LHCN-M2 (cell line): Measurements from ENCODE around the gene CCHCR1. TPM values are rescaled to one million over a fixed set of nuclear protein-coding genes. Genes with fewer than 3 reads are reported as not detected.
"Not testable (repeated sequence)": the region's sequence is repeated elsewhere in the genome, so short reads cannot be mapped to it uniquely, and the experiment has no call there.

ENCODE experiments used
- DNase-seq: peaks from one replicate; pipeline ENCODE4 v3.0.0-alpha.2; 2012; ENCODE audit warnings: low read depth
- polyA plus RNA-seq: library from polyadenylated mRNA; unstranded; fragments of >200 nt; gene quantifications from one replicate; pipeline ENCODE4 v1.2.1, GENCODE V29; 2012; ENCODE audit warnings: missing spikeins
- total RNA-seq: library from RNA; depleted of rRNA; stranded (reverse); fragments of >200 nt; gene quantifications from 2 replicates; pipeline ENCODE4 v1.2.3, GENCODE V29; 2014; rRNA removed

The CCHCR1 gene
- 43.2 and 46.7 TPM in 2 replicates for total RNA-seq
- polyA plus RNA-seq = 26.1 TPM

DNA sequence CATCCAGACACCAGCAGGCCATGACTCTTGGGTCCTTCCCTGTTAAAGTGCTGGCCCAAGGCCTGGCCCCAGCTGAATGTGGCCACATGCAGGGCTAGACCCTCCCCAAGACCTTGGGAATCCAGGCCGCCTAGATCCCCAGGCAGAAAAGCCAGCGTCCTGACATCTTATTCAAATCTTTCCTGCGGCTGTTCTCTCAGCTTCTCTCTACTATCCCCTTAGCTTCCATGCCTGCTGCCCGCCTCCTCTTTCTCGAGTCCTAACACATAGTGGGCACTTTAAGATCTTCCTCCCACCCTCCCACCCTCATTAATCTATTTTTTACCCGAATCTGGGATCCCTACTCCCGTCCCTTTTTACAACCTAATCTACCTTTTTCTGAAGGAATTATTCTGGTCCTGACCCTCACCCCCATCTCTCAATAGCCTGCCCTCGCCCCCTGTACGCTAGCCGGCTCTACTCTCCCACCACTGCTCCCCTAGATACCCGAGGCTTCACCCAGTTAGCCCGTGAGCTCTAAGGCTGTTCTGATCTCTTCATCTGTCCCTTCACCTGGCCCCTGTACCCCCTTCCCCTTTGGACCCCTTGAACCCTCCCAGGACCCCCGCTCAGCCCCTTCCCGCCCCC lies at the start of gene CCHCR1:
Gene CCHCR1, minus strand, starts transcription at position 290 of the 627 bp plus-strand sequence. Its CDS starts 202 bp downstream, at position 88.
- no peak for DNase-seq

- DNase-seq = no peak
Observed at GRCh38 chr6:31205638-31206037, 48.0 kb upstream of the CCHCR1 start.

DNA sequence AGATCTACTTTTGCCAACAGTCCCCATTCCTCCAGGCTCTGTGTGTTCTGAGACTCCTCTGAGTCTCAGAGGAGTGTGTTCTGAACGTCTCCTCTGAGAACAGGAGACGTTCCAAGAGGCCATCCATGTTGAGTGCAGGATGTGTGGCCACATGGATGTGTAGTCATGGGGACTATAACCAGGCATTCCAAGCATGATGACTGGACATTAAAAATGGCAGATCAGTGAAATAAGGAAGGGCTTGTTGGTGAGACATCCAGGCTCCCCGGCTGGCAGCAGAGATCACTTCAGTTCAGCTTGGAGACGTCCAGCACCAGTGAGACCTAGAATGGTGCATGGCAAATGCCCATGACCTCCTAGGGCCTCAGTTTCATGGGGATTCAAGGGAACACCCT lies 47.1 kb upstream of the CCHCR1 start:
- DNase-seq = no peak

- DNase-seq = peak; percentile 76
Observed at GRCh38 chr6:31203345-31203979, 45.9 kb upstream of the CCHCR1 start.

DNA sequence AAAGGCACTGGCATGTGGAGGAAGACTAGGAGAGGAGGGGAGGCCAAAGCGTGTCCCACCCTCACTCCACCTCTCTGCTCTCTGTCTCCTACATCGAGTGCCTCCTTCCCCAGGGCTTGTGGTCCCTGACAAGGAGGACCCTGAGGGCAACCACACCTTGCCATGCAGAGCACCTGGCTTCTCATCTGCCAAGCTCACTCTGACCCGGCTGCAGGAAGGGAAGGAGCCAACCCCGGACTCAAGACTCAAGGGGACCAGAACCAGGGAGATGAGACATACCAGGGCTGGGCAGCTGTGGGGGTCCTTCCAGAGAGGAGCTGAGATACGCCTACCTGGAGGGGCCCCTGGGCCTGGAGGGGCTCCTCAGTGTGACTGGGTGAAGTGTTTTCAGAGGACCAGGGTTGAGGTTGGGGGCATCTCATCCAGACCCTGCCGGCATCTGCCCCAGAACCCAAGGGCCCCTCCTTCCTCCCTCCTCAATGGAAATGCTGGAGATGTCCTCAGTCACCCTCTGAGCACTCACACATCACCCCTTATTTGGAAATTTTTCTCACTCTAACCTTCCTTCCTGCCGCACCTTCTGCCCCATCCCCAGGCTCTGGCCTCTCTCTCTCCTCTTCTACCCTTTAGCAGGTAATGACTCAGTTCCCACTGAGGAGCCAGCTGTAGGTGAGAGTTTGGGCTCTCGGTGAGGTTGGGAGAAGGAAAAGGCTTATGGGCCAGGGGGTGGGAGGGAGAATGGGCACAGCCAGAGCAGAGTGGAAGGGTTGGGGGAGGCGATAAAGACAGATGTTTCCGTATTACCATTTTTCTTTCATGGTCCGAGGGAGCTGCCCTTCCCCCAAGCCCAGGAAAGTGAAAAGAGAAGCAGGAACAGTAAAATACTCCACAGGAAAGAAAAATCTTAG lies 44.9 kb upstream of the CCHCR1 start:
- DNase-seq = no peak

DNA sequence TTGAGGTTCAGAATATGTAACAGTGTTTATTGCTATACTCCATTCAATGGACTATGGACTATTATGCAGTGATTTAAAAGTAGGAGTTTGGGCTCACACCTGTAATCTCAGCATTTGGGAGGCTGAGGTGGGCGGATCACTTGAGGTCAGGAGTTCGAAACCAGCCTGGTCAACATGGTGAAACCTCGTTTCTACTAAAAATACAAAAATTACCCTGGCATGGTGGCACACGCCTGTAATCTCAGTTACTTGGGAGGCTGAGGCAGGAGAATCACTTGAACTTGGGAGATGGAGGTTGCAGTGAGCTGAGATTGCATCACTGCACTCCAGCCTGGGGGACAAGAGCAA lies 41.5 kb upstream of the CCHCR1 start:
- DNase-seq = not testable (repeated sequence)

DNA sequence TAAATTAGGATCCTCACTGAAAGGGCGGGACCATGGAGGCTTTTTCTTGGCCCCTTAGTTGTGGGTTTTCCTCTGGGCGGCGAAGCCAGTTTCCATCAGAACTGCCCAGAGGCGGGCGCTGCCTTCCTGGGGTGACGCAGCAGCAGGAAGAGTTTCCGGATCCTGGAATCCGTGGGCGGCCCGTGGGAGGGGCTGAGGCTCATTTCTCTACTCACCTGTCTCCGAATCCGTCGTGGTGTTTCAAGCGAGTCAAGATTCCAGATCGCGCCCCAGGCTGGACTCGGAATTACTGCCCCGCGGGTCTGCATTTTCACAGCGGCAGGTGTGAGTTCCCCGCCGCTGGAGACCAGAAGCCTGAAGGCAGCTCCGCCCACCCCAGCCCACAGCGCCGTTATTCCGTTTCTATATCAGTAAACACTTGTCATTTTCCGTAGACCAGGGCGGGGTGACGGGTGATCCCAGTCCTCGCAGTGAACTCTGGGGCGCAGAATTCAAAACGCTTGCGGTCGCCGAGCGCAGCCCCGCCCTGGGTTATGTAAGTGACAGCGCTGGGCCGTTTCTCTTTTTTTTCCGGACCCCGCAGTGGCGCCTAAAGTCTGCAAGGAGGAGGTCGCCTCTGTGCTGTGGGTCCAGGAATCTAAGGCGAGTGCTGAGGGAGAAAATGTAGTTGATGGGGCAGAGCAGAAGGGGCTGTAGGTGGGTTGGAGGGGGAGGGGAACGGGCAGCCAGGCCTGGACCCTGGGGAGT lies 40.1 kb upstream of the CCHCR1 start:
- DNase-seq = peak; percentile 78

DNA sequence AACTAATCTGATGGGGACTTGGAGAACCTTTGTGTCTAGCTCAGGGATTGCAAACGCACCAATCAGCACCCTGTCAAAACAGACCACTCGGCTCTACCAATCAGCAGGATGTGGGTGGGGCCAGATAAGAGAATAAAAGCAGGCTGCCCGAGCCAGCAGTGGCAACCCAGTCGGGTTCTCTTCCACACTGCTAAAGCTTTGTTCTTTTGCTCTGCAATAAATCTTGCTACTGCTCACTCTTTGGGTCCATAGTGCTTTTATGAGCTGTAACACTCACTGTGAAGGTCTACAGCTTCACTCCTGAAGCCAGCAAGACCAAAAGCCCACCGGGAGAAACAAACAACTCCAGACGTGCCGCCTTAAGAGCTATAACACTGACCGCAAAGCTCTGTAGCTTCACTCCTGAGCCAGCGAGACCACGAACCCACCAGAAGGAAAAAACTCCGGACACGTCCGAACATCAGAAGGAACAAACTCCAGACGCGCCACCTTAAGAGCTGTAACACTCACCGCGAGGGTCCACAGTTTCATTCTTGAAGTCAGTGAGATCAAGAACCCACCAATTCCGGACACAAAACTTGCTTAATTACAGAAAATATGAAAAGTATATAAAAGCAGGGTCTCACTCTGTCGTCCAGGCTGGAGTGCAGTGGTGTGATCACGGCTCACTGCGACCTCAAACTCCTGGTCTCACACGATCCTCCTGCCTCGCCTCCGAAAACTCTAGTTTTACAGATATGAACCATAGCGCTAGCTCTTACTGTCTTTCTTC lies 38.8 kb upstream of the CCHCR1 start:
- not testable (repeated sequence) for DNase-seq

GRCh38 chr6:31195308-31195979 lies 37.8 kb upstream of the CCHCR1 start:
- not testable (repeated sequence) for DNase-seq

- DNase-seq = no peak
Observed at GRCh38 chr6:31194061-31194834, 36.6 kb upstream of the CCHCR1 start.

DNA sequence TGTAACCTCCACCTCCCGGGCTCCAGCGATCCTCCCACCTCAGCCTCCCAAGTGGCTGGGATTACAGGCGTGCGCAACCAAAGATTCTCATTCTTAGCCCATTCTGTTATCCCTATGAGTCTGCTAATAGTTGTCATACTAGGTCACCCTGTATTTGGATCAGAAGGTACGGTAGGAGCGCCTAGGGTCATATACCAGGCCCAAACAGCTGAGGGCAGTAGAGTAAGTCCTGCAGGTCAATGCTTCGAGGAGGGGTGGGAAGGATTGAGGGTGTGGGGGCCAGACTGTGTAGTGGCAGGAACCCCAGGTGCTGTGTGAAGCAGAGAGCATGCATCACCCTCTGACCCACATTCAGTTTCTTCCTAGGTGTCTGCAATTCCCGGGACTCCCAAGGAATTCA lies 35.6 kb upstream of the CCHCR1 start:
- no peak for DNase-seq

DNA sequence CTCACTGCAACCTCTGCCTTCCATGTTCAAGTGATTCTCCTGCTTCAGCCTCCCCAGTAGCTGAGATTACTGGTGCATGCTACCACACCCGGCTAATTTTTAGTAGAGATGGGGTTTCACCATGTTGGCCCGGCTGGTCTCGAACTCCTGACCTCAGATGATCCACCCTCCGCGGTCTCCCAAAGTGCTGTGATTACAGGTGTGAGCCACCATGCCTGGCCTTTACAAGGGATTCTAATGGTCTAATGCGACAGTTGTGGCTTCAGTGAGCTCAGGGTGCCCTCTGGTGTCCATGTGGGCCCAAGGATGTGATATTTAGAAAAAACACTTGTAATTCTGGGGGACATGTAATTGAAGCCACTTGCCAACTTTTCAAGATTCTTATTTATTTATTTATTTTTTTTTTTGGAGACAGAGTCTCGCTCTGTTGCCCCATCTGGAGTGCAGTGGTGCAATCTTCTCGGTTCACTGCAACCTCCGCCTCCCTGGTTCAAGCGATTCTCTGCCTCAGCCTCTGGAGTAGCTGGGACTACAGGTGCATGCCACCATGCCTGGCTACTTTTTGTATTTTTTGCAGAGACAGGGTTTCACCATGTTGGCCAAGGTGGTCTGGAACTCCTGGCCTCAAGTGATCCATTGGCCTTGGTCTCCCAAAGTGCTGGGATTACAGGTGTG lies 35.0 kb upstream of the CCHCR1 start:
- peak; percentile 76 for DNase-seq

- DNase-seq = no peak
Observed at GRCh38 chr6:31190488-31190887, 32.9 kb upstream of the CCHCR1 start.

DNA sequence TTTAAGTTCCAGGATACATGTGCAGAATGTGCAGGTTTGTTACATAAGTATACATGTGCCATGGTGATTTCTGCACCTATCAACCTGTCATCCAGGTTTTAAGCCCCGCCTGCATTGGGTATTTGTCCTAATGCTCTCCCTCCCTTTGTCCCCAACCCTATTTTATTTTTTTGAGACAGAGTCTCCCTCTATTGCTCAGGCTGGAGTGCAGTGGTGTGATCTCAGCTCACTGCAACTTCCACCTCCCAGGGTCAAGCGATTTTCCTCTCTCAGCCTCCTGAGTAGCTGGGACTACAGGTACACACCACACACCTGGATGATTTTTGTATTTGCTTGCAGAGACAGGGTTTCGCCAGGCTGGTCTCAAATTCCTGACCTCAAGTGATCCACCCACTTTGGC lies 31.6 kb upstream of the CCHCR1 start:
- not testable (repeated sequence) for DNase-seq

DNA sequence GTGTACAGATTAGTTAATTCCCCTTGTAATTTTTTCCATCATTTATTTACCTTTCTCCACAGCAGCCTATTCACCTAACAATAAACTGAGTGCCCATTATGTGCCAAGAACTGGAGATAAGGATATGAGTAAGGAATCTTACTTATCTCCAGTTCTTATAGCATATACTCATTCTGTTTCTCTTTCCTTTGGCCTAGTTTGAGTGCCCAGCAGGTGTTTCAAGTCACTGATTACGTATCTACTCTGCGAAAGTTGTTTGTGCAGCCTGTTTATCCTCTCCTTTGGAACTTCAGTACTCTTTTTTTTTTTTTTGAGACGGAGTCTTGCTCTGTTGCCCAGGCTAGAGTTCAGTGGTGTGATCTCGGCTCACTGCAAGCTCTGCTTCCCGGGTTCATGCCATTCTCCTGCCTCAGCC lies 30.2 kb upstream of the CCHCR1 start:
- no peak for DNase-seq

- DNase-seq = peak; percentile 76
Observed at GRCh38 chr6:31186052-31186734, 28.6 kb upstream of the CCHCR1 start.

- DNase-seq = not testable (repeated sequence)
Observed at GRCh38 chr6:31185695-31186051, 28.1 kb upstream of the CCHCR1 start.

- not testable (repeated sequence) for DNase-seq
Observed at GRCh38 chr6:31183859-31184258, 26.3 kb upstream of the CCHCR1 start.
